HEK293 (cell line): ENCODE measurements around the gene ZEB2.

ENCODE experiments used
- CTCF ChIA-PET: fragments of 350-600 bp; formaldehyde crosslinking; extraction: SDS; loops from one replicate; lab custom pipeline; 2021; ENCODE audit warnings: antibody characterized with exemption; lab: Yijun Ruan, JAX
- POLR2A ChIA-PET: fragments of 300-600 bp; formaldehyde crosslinking; extraction: SDS; loops from one replicate; lab custom pipeline; 2020; ENCODE audit warnings: antibody characterized with exemption, inconsistent platforms; lab: Yijun Ruan, JAX
- H3K27ac ChIP-seq: fragments of 200-500 bp; sonication (Bioruptor generic); 2 replicates; pipeline ENCODE4 v1.5.1; 2014; ENCODE audit warnings: low read depth, low read length, control low read depth, inconsistent platforms; ENCODE audit errors: extremely low read depth
- H3K36me3 ChIP-seq, 2 experiments: fragments of 200-500 bp in 1 of 2; sonication (Bioruptor generic) in 1 of 2; 1 replicate in 1 of 2; 2 replicates in 1 of 2; pipeline ENCODE4 v1.5.1; 2014 to 2017; ENCODE audit warnings: inconsistent platforms in 2 of 2, low read length in 2 of 2; ENCODE audit not compliant: control insufficient read depth in 2 of 2, insufficient read depth in 1 of 2
- H3K4me1 ChIP-seq: fragments of 200-500 bp; sonication (Bioruptor generic); 2 replicates; pipeline ENCODE4 v1.5.1; 2014; ENCODE audit warnings: mild to moderate bottlenecking, low read length, inconsistent platforms; ENCODE audit not compliant: control insufficient read depth, insufficient read depth
- H3K4me3 ChIP-seq: 2 replicates; pipeline ENCODE4 v1.5.1; 2011; ENCODE audit warnings: low read depth, mild to moderate bottlenecking, control low read depth, low read length, moderate library complexity
- H3K9me3 ChIP-seq: fragments of 200-500 bp; sonication (Bioruptor generic); 2 replicates; pipeline ENCODE4 v1.5.1; 2014; ENCODE audit warnings: low read depth, low read length, inconsistent platforms; ENCODE audit not compliant: control insufficient read depth, insufficient read depth
- GLIS1 ChIP-seq: fragments of 450-650 bp; formaldehyde crosslinking; IDR thresholded peaks from 2 replicates; pipeline ENCODE4 v1.5.1; 2016; ENCODE audit warnings: missing biosample characterization, missing genetic modification characterization
- HIC1 ChIP-seq: fragments of 450-650 bp; formaldehyde crosslinking; IDR thresholded peaks from 2 replicates; pipeline ENCODE4 v1.5.1; 2016; ENCODE audit warnings: missing biosample characterization, missing genetic modification characterization
- MZF1 ChIP-seq: fragments of 450-650 bp; formaldehyde crosslinking; IDR thresholded peaks from 2 replicates; pipeline ENCODE4 v1.5.1; 2017; ENCODE audit warnings: missing biosample characterization, missing genetic modification characterization, borderline replicate concordance
- PRDM1 ChIP-seq: fragments of 450-650 bp; formaldehyde crosslinking; IDR thresholded peaks from 2 replicates; pipeline ENCODE4; 2016; ENCODE audit warnings: missing biosample characterization, missing genetic modification characterization
- SP7 ChIP-seq: fragments of 450-650 bp; formaldehyde crosslinking; IDR thresholded peaks from 2 replicates; pipeline ENCODE4 v1.5.1; 2016; ENCODE audit warnings: missing biosample characterization, missing genetic modification characterization
- ZBTB21 ChIP-seq: fragments of 450-650 bp; formaldehyde crosslinking; IDR thresholded peaks from 2 replicates; pipeline ENCODE4 v1.5.1; 2017; ENCODE audit warnings: missing biosample characterization, missing genetic modification characterization
- ZNF114 ChIP-seq: fragments of 450-650 bp; formaldehyde crosslinking; IDR thresholded peaks from 2 replicates; pipeline ENCODE4 v1.5.0; 2017; ENCODE audit warnings: missing biosample characterization, missing genetic modification characterization
- ZNF23 ChIP-seq: fragments of 450-650 bp; formaldehyde crosslinking; IDR thresholded peaks from 2 replicates; pipeline ENCODE4 v1.5.1; 2016; ENCODE audit warnings: missing biosample characterization, missing genetic modification characterization, borderline replicate concordance
- ZNF335 ChIP-seq: fragments of 450-650 bp; formaldehyde crosslinking; conservative IDR thresholded peaks from 2 replicates; pipeline ENCODE4 v1.5.1; 2016; ENCODE audit warnings: missing biosample characterization, missing genetic modification characterization
- ZNF366 ChIP-seq: fragments of 450-650 bp; formaldehyde crosslinking; conservative IDR thresholded peaks from 2 replicates; pipeline ENCODE4 v1.5.1; 2016; ENCODE audit warnings: missing biosample characterization, missing genetic modification characterization
- ZNF521 ChIP-seq: fragments of 450-650 bp; formaldehyde crosslinking; IDR thresholded peaks from 2 replicates; pipeline ENCODE4 v1.5.1; 2017; ENCODE audit warnings: missing biosample characterization, mild to moderate bottlenecking, missing genetic modification characterization
- ZNF571 ChIP-seq: fragments of 450-650 bp; formaldehyde crosslinking; IDR thresholded peaks from 2 replicates; pipeline ENCODE4 v1.5.0; 2017; ENCODE audit warnings: missing biosample characterization, missing genetic modification characterization
- ZNF600 ChIP-seq: fragments of 450-650 bp; formaldehyde crosslinking; IDR thresholded peaks from 2 replicates; pipeline ENCODE4 v1.5.1; 2016; ENCODE audit warnings: missing biosample characterization, missing genetic modification characterization
- ZNF629 ChIP-seq: fragments of 450-650 bp; formaldehyde crosslinking; IDR thresholded peaks from 2 replicates; pipeline ENCODE4 v1.5.1; 2017; ENCODE audit warnings: missing biosample characterization, missing genetic modification characterization
- ZNF701 ChIP-seq: fragments of 450-650 bp; formaldehyde crosslinking; IDR thresholded peaks from 2 replicates; pipeline ENCODE4 v1.5.1; 2016; ENCODE audit warnings: missing biosample characterization, missing genetic modification characterization
- ZNF747 ChIP-seq: fragments of 450-650 bp; formaldehyde crosslinking; IDR thresholded peaks from 2 replicates; pipeline ENCODE4 v1.5.1; 2016; ENCODE audit warnings: missing biosample characterization, missing genetic modification characterization
- ZNF76 ChIP-seq: fragments of 450-650 bp; formaldehyde crosslinking; IDR thresholded peaks from 2 replicates; pipeline ENCODE4; 2016; ENCODE audit warnings: low read depth, missing biosample characterization, missing genetic modification characterization, borderline replicate concordance
- ZNF837 ChIP-seq: fragments of 450-650 bp; formaldehyde crosslinking; IDR thresholded peaks from 2 replicates; pipeline ENCODE4 v1.5.1; 2016; ENCODE audit warnings: missing biosample characterization, missing genetic modification characterization
- TF ChIP-seq, protein P1 (sequence below): fragments of 450-650 bp; formaldehyde crosslinking; IDR thresholded peaks from 2 replicates; pipeline ENCODE4 v1.5.1; 2016; ENCODE audit warnings: missing biosample characterization, missing genetic modification characterization, low read depth
- TF ChIP-seq, protein P2 (sequence below): fragments of 450-650 bp; formaldehyde crosslinking; IDR thresholded peaks from 2 replicates; pipeline ENCODE4 v1.5.1; 2017; ENCODE audit warnings: missing biosample characterization, missing genetic modification characterization

Gene ZEB2

GRCh38 chr2:144459937-144460336 is 60.0 kb downstream of the ZEB2 start:
- POLR2A ChIA-PET = no interaction called here
- H3K4me3 ChIP-seq = no peak overlapping the region
- CTCF ChIA-PET = interaction anchor here (0.7 to 1.1 kb wide), 2 partner anchors 11 to 278 kb away, joined by 3 read pairs; no protein-coding TSS in a partner anchor
- TF ChIP-seq ZNF629 (tag by site-specific recombination) = peak; percentile 89
- TF ChIP-seq ZBTB21 (tag by site-specific recombination) = peak; percentile 38; the same call in 1 of the 2 replicates
- no peak for TF ChIP-seq ZNF521 (tag by site-specific recombination)
- no peak for TF ChIP-seq ZNF76 (tag by site-specific recombination)
- TF ChIP-seq ZNF114 = no peak
- no peak for TF ChIP-seq ZNF701 (tag by site-specific recombination)
- TF ChIP-seq GLIS1 (tag by site-specific recombination) = peak; percentile 32; the same call in 1 of the 2 replicates
- 0 out of 2 replicates have a peak, but pooled peaks have one; percentile 26 for TF ChIP-seq ZNF366
- no peak for TF ChIP-seq SP7 (tag by site-specific recombination)
- TF ChIP-seq HIC1 = 0 out of 2 replicates have a peak, but pooled peaks have one; percentile 21
- TF ChIP-seq ZNF600 (tag by site-specific recombination) = peak; percentile 81
- TF ChIP-seq ZNF335 (tag by site-specific recombination) = no peak
- TF ChIP-seq, protein P1, sequence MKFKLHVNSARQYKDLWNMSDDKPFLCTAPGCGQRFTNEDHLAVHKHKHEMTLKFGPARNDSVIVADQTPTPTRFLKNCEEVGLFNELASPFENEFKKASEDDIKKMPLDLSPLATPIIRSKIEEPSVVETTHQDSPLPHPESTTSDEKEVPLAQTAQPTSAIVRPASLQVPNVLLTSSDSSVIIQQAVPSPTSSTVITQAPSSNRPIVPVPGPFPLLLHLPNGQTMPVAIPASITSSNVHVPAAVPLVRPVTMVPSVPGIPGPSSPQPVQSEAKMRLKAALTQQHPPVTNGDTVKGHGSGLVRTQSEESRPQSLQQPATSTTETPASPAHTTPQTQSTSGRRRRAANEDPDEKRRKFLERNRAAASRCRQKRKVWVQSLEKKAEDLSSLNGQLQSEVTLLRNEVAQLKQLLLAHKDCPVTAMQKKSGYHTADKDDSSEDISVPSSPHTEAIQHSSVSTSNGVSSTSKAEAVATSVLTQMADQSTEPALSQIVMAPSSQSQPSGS (tag by site-specific recombination) = peak; percentile 66
- TF ChIP-seq, all 188 proteins: peak for 7
- H3K9me3 ChIP-seq = no peaks in the 10 kb centered on the region
- H3K27ac ChIP-seq = peak overlapping the region; percentile 35; the same call in 1 of the 2 replicates
- H3K36me3 ChIP-seq = no peaks in the 10 kb centered on the region
- H3K4me1 ChIP-seq = peaks cover 43% of the 10 kb centered on the region

DNA sequence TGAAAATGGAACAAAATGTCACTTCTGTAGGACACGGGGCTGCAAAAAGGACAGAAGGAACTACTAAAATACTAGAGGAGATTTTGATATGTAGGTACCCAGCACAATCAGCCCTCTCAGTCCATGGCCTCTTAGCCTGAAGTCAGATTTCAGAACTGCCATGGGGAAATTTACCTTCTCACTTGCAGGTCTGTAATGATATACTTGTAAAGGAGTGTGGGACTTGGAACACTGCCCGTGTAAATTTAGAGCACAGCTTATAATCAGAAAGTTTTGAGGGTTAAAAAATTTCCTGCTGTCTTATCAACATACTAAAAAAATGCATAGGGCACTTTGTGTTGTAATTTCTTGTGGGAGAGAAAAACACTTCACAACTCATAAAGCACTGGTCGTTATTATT is 60.6 kb downstream of the ZEB2 start:
- H3K4me3 ChIP-seq = no peak overlapping the region
- TF ChIP-seq, protein P2, sequence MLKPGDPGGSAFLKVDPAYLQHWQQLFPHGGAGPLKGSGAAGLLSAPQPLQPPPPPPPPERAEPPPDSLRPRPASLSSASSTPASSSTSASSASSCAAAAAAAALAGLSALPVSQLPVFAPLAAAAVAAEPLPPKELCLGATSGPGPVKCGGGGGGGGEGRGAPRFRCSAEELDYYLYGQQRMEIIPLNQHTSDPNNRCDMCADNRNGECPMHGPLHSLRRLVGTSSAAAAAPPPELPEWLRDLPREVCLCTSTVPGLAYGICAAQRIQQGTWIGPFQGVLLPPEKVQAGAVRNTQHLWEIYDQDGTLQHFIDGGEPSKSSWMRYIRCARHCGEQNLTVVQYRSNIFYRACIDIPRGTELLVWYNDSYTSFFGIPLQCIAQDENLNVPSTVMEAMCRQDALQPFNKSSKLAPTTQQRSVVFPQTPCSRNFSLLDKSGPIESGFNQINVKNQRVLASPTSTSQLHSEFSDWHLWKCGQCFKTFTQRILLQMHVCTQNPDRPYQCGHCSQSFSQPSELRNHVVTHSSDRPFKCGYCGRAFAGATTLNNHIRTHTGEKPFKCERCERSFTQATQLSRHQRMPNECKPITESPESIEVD (tag by site-specific recombination) = peak; percentile 71
- TF ChIP-seq ZNF837 (tag by site-specific recombination) = no peak
- H3K4me1 ChIP-seq = peaks cover 45% of the 10 kb centered on the region
- POLR2A ChIA-PET = no interaction called here
- peak overlapping the region; percentile 35; the same call in 1 of the 2 replicates for H3K27ac ChIP-seq
- CTCF ChIA-PET = interaction anchor here (0.5 to 1.1 kb wide), 2 partner anchors 10 to 645 kb away, joined by 3 to 4 read pairs; no protein-coding TSS in a partner anchor
- H3K9me3 ChIP-seq = no peaks in the 10 kb centered on the region
- no peaks in the 10 kb centered on the region for H3K36me3 ChIP-seq

DNA sequence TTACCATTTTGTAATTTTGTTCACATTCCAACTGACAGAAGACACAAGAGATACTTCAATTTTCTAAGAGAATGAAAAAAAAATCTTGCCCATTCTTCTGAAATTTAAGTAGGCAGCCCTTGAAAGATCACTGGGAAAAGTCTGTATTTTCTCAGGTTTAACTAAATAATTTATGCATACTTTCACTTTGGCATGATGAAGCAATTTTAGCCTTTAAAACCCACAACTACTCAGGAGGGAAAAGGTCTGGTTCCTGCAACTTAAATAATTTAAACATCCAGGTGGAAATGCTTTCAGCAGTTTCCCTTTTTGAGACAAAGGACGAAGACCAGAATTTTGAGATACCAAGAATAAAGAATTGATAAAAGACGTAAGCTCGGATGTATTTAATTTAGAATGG is 61.4 kb downstream of the ZEB2 start:
- POLR2A ChIA-PET = no interaction called here
- TF ChIP-seq ZNF747 (no peak), ZNF571 (tag by site-specific recombination) (no peak), ZNF23 (no peak), PRDM1 (tag by site-specific recombination) (0 out of 2 replicates have a peak, but pooled peaks have one; percentile 8), MZF1 (tag by site-specific recombination) (no peak)
- Histone ChIP-seq H3K27ac (no peak overlapping the region), H3K9me3 (no peaks in the 10 kb centered on the region), H3K4me3 (no peak overlapping the region), H3K4me1 (peaks cover 51% of the 10 kb centered on the region), H3K36me3 (no peaks in the 10 kb centered on the region)
- CTCF ChIA-PET = interaction anchor here (0.6 kb wide), 1 partner anchor 214 kb away, joined by 3 read pairs; no protein-coding TSS in a partner anchor
